Activated CD4-positive, alpha-beta T cell treated with anti-CD3 and anti-CD28 coated beads for 4 hours (primary cell): ENCODE results near the gene LRSAM1.

Source experiments
- DNase-seq, 2 donors: peaks; one replicate each; pipeline ENCODE4 v3.0.0-alpha.2; 2020

Gene LRSAM1

DNA sequence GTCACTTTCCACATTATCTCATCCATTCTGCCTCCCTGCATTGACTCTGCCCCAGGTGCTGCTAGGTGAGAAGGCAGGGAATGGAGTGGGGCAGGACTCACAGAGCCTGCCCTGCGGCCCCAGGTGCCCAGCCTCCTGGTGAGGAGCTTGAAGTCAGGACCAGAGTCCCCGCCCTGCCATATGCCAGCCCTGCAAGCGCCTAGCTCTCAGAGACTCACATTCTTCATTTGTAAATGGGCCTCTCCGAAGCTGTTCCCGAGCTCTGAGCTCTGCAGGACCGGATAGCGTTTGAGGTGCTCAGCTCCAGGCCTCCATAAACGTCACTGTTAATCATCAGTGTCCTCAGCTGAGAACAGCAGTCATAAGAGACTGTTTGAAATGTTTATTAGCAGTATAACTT, 85.7 kb downstream of the LRSAM1 start:
- DNase-seq = no peak

DNA sequence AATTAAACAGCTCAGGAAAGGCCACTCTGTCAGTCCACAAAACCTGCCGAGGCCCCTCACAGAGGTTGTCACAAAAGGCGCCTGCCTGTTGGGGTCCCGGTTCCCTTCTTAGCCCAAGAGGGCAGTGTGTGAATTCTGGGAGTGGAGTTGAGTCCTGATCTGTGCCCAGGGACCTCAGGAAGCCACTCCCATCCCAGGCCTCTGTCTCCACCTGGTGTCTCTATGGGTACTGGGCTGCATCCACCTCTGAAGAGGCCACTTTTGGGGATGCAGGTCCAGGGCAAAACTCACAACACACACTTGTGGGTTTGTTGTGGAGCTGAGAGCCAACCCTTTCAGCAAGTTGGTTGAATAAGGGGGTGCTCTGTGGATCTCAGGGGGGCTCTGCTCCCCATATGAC, 86.5 kb downstream of the LRSAM1 start:
- DNase-seq = no peak

DNA sequence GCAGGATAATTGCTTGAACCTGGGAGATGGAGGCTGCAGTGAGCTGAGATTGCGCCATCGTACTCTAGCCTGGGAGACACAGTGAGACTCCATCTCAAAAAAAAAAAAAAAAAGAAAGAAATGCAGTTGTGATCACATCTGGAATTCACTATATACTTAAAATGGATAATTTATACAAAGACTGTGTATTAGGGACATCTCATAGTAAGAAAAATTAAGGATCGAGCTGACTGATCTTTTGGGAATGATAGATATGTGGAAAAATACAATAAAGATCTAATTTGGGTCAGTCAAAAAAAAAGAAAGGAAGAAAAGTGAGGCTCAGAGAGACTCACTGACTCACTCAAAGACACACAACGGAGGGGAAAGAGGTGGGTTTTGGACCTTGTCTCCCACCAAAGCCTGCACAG, 87.5 kb downstream of the LRSAM1 start:
- DNase-seq = no peak

DNA sequence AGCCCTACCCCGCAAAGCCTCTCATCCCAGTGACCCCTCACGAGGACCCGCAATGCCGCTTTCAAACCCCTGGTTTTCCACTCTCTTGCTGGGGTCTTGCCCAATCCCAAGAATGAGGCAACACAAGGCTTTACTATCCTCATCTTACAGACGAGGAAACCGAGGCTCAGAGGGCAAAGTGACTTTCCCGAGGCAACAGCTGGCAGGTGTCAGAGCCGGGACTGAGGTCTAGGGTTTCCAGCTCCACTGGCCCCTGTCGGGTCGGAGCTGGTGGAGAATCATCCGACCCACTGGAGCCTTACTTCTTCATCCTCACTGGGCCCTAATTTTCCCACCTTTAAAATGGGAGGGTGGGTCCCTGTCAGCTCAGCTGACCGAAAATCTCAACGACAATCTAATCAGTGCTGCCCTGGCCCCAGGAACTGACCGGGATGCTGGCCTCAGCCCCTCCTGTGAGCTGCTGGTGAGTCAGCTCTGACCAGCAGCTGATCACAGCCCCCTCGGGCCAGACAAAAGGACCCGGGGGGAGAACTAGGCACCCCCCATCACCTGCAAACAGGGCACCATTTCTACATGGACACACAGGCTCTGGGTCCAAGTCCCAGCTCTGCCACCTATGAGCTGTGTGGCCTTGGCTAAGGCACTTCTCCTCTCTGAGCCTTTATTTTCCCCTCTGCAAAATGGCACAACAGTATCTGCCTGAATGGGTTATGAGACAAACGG, 88.1 kb downstream of the LRSAM1 start:
- no peak for DNase-seq

DNA sequence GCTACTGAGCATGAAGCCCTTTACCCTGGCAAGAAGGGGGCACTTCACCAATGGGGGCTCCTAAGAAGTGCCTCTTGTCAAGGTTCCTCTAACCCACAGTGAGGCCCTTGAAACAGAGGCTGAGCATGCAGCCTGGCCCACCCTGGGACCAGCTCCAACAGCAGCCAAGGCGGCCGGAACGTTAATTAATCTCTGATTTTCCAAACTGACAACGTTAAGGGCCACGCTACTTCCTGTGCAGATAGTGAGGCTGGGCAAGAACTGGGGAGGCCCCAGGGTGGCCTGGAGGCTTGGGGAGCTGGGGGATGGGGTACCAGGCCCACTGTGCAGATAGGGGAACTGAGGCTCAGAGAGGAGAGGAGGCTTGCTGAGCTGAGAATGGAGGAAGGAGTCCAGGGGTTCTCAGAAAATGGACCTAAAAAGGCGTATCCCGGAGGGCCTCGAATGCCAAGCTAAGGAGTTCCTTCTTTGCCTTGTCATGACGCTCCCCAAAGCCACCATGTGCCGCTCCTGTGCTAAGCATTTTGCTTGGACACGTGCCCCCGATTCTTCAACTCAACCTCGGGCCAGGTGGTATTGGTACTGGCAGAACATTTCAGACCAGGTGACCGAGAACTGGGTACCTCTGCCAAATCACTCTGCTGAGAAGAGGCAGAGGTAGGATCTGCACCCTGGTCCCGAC, 88.8 kb downstream of the LRSAM1 start:
- no peak for DNase-seq

DNA sequence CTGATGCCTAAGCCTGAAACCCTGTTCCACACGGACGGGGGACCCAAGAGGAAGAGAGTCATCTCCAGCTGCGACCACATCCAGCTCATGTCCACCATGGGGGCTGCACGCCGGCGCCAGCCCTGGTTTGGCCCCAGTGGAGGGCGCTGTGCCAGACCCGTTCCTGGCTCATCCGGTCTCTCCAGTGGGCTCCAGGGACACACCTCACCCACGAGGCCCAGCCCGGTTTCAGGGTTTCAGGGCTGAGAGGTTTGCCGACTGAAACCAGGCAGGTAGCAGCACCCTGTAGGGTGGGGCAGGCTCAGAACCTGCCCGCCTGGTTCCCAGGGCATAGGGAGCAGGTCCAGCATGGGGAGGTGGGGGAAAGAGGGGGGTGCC, 89.3 kb downstream of the LRSAM1 start:
- no peak for DNase-seq

DNA sequence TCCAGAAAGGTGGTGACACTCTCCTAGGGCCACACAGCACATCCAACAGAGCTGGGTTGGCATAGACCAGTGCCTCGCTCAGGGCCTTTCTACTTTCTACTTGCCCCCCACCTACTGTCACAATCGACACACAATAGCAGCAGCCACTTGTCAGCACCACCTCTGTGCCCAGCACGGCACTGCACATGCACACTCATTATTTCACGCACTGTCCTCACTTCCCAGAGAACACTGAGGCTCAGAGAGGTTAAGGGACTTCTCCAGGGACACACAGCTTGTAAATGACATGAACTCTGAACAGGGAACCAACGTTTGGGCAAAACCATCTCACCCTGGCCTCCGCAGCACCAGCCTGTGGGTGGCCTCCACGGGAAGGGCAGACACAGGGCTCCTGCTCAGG, 89.9 kb downstream of the LRSAM1 start:
- DNase-seq = no peak

DNA sequence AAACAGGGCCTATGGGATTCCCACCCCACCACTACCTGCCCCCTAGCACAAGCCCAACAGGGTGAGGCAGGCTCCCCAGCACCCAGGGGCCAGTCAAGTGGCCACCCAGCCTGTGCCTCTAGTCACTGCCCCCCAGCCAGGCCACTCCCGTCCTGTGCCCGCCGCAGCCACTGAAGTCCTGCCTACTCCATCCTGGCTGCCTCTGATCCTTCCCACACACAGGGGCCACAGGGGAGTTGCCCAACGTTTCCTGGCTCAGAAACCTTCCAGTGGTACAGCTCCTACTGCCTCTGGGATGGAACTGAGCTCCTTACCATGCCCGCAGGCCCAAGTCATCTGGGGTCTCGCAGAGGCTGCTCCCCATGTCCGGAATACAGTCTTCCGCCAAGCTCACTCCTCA, 90.6 kb downstream of the LRSAM1 start:
- no peak for DNase-seq

DNA sequence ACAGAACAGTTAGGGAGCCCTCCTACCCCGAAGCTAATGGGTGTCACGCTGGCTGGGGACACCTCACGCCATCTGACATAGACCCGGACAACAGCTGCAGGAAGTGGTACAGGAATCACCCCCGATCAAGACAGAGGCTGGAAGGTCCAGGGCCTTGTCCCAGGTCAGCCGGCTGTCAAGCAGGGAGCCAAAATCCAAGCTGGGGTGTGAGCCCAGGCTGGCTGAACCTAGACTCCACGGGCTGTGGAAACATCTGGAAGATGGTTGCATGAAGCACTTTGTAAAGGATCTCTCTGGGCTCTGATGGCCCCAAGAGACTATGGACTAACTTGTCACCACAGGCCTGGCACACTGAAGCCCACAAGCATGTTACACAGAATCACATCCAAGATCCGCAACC, 91.9 kb downstream of the LRSAM1 start:
- DNase-seq = no peak

DNA sequence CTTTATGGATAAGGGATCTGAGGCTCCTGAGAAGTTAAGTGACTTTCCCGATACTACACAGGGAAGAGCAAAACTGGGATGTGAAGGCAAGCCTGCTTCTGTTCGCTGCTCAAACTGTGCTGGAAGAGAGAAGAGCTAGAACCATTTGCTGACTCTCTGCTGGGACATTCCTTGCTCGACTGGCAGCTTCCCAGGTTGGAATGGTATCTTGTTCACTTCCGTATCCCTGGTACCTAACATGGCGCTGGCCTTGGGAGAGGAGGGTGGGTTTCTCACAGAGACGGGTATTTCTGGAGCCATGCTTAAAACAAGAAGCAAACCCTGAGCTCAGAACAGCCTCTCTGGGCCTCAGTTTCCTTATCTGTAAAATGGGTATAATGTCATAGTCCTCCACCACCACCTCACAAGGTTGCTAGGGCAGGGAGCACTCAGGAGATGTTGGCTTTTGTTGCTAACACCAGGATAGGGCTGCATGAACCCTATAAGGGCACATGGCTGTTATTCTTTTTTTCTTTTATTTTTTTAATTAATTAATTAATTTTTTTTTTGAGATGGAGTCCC, 92.7 kb downstream of the LRSAM1 start:
- DNase-seq = no peak

DNA sequence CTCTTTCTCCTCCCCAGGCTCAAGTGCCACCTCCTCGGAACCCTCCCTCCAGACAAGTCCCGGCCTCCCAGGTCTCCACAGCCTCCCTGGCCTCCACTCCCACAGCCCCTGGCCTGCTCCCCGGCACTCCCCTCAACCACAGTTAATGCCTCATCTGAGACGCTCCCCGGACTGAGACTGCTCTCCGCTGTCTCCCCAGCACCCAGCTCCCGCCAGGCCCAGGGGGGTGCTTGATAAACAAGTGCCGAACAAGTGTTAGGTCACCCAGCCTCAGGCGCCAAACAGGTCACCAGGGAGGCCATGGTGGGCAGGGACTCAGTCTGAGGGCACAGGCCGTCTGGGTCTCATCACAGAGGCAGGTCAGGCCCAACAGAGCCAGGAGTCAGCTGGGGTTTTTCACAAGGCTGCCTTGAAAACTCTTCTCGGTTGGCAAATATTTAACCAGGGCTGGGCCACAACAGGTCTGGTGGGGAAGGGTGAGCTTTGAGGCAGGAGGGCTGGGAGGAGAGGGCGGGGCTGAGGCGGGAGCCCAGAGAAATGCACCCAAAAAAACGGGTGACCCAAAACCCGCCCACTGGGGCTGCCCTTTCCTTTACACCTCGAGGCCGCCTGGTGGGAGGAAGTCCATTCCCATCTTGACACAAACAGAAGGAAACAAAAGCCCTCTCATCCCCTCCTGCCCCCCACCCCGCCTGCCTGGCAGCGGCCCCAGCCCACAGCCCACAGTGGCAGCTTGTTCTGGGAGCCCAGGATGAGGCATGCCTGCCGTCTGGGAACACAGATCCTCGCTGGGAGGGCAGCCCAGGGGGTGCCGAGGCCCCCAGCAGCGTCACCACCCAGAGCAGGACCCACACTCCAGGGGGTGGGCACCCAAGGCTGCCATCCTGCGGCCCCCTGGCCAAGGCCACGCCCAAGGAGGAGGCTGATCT, 94.2 kb downstream of the LRSAM1 start:
- no peak for DNase-seq

DNA sequence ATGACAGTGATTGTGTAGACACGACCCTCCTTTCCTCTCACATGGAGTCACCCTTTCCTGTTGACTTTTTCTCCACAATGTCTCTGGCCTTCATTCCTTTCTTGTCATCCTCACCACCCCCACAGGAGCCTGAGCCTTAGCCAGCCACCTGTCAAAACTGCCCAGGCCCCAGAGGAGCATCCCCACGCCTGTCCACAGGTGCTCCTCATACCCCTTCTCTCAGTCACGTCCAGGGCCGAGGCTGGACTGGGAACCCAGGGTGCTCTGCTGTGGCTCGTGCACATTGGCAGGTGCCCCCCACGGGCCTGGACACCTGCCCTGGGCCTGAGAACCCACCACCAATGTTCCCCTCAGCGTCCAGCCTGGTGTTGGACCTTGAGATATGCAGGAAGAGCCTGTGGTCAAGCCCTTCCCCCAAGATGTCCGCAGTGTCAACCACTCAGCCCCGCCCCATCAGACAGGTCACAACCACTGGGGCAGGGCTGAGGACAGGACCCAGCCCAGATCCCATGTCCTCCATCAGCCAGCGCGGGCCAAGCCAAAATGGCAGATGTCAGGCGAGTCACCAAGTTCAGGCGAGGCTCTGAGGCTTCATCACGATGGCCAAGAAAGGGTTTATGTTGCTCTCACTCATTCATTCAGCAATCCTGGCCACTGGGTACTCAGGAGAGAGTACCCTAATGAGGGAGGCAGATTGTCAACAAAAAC, 95.0 kb downstream of the LRSAM1 start:
- DNase-seq = no peak

DNA sequence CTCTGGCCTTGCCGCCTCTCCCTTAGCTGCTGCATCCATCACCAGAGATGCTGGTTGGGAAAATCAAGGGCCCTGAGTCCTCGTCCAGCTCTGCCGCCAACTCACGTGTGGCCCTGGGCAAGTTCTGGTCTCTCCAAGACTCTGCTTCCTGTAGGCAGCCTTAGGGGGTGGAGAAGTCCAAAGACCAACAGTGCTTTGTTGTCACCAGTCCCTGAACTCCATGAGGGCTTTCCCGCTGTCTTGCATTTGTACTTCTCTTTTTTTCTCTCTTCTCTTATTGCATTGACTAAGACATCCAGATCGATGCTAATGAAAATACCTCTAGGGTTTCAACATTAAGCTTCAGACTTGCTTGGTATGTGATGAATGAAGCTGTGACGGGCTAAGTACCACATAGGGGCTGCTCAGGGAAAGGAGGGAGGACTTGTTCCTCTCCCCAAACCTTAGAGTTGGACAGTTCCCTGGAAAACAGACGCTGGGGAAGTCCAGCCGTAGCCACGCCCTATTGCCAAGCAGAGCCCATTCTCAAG, 97.1 kb downstream of the LRSAM1 start:
- DNase-seq = no peak

DNA sequence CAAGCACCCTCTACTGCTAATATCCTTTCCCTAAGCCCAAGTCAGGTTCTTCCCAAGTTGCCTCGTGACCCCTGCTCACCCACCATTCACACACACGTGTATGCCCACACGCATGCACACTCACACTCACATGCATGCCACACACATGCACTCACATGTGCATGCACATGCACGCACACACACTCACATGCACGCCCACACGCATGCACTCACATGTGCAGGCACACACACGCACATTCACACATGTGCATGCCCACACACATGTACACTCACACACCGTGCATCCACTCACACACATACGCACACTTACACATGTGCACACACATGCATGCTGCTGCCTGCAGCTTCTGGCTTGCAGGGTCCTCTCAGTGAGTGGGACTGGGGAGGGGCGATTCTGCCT, 97.9 kb downstream of the LRSAM1 start:
- no peak for DNase-seq

DNA sequence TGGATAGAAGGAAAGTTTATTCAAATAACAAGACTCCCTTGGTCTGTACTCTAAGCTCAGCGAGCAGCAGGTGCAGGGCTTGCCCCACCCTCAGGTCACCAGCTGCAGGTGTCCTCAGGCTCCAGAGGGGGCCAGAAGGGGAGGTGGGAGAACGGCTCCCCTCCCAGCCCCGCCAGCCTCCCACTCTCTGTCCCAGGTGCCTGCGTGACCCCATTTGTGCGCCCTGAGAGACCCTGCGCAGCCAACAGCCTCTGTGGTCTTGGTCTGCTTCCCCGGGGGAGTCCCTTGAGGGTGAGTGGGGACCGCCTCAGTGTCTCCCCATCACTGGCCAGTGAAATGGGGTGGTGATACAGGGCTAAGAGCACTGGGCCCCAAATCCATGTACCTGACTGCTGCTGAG, 98.4 kb downstream of the LRSAM1 start:
- no peak for DNase-seq

DNA sequence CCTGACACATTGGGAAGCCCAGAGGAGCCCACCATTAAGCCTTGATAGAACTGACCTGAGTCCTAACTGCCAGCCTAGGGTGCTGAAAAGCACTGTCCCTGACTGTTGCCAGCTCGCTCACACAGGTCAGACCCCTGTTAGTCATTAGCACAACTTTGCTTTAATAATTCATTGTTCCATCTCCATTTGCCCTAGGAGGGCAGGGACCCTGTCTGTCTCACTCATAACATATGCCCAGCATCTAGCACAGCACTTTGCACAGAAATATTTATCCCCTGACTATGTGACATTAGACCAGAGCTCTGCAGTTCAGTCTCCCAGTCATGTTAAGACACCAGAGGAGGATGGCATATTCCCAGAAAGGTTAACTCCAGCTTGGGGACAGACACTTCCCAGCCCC, 99.0 kb downstream of the LRSAM1 start:
- DNase-seq = no peak

DNA sequence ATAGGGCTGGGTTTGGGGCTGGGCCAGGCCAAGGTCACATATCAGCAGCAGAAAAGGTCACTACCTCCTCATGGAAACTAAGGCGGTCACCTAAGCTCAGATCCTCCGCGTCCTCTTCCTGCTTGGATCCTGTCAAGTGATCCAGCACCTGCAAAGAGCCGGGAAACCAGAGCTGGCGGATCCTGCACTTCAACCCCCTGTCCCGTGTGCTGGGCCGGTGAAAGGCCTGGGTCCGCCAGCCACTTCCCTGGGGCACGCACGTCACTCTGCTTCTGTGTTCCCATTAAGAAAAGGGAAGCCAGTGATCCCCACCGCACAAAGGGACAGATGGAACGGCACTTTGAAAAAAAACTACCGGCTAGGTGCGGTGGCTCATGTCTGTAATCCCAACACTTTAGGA, 99.4 kb downstream of the LRSAM1 start:
- DNase-seq = no peak
